BJ (cell line): ENCODE measurements around the gene C19orf73. TPM values are rescaled to one million over a fixed set of nuclear protein-coding genes. Genes with fewer than 3 reads are reported as not detected.
"Not testable (repeated sequence)": the region's sequence is repeated elsewhere in the genome, so short reads cannot be mapped to it uniquely, and the experiment has no call there.

Experiments used
- CTCF ChIA-PET: fragments of 350-600 bp; formaldehyde crosslinking; extraction: SDS; loops from one replicate; lab custom pipeline; 2021; ENCODE audit warnings: antibody characterized with exemption, inconsistent platforms; lab: Yijun Ruan, JAX
- POLR2A ChIA-PET: fragments of 300-600 bp; sonication (Branson Sonifier 250); formaldehyde crosslinking; extraction: SDS; loops from one replicate; lab custom pipeline; 2021; ENCODE audit warnings: antibody characterized with exemption; lab: Charles Lee
- DNase-seq: peaks from one replicate; pipeline ENCODE4 v3.0.0-alpha.2; 2011; ENCODE audit warnings: low read depth
- H3K27me3 ChIP-seq: 2 replicates; pipeline ENCODE4 v1.6.0; 2011; ENCODE audit warnings: low read length; ENCODE audit not compliant: control insufficient read depth, insufficient read depth
- H3K36me3 ChIP-seq: 2 replicates; pipeline ENCODE4 v1.5.1; 2011; ENCODE audit warnings: low read length; ENCODE audit not compliant: control insufficient read depth, insufficient read depth
- H3K4me3 ChIP-seq: 2 replicates; pipeline ENCODE4 v1.5.1; 2011; ENCODE audit warnings: low read depth, mild to moderate bottlenecking, control low read depth, low read length
- CTCF ChIP-seq: IDR thresholded peaks from 2 replicates; pipeline ENCODE4 v1.5.1; 2011; ENCODE audit warnings: low read depth, mild to moderate bottlenecking, control low read depth, inconsistent platforms, low read length, moderate library complexity; ENCODE audit not compliant: insufficient read depth
- polyA plus RNA-seq: library from polyadenylated mRNA; depleted of rRNA; stranded (reverse); fragments of >200 nt; gene quantifications from 2 replicates; pipeline ENCODE4 v1.2.3, GENCODE V29; 2011

The C19orf73 gene
- polyA plus RNA-seq, 1 experiment: 0.94 TPM

GRCh38 chr19:49148784-49149651 lies 30.1 kb upstream of the C19orf73 start:
- CTCF ChIA-PET: interaction anchor here (1.0 to 4.8 kb wide), 3 partner anchors 14 to 51 kb away, joined by 3 to 33 read pairs (median 7); partner anchors contain the start of gene LIN7B
- Histone ChIP-seq H3K27me3 (no peaks in the 10 kb centered on the region; the same call in 1 of the 2 replicates), H3K36me3 (no peaks in the 10 kb centered on the region), H3K4me3 (peak overlapping the region; percentile 68)
- POLR2A ChIA-PET: interaction anchor here (0.5 to 0.6 kb wide), 2 partner anchors 10 to 84 kb away, joined by 3 to 9 read pairs; partner anchors contain the start of gene NTF4
- no peak for TF ChIP-seq CTCF
- DNase-seq: peak; percentile 45

GRCh38 chr19:49148044-49148682 lies 29.2 kb upstream of the C19orf73 start:
- H3K27me3 ChIP-seq: no peaks in the 10 kb centered on the region; the same call in 1 of the 2 replicates
- no peak overlapping the region for H3K4me3 ChIP-seq
- ChIA-PET POLR2A (no interaction called here), CTCF (interaction anchor here (1.2 to 4.8 kb wide), 2 partner anchors 13 to 50 kb away, joined by 3 to 33 read pairs; no protein-coding TSS in a partner anchor)
- no peak for DNase-seq
- H3K36me3 ChIP-seq: no peaks in the 10 kb centered on the region
- TF ChIP-seq CTCF: no peak

- CTCF ChIA-PET: interaction anchor here (0.6 to 4.8 kb wide), 14 partner anchors 9 to 137 kb away, joined by 3 to 33 read pairs (median 4); partner anchors contain the start of genes HRC and LIN7B
- POLR2A ChIA-PET, DNase-seq, H3K36me3 ChIP-seq, H3K27me3 ChIP-seq, H3K4me3 ChIP-seq: not testable (repeated sequence)
Observed at GRCh38 chr19:49146408-49146770, 27.4 kb upstream of the C19orf73 start.

GRCh38 chr19:49145573-49146407 lies 26.8 kb upstream of the C19orf73 start:
- ChIA-PET CTCF (interaction anchor here (0.6 to 4.8 kb wide), 14 partner anchors 9 to 137 kb away, joined by 3 to 33 read pairs (median 4); partner anchors contain the start of genes HRC and LIN7B), POLR2A (no interaction called here)
- Histone ChIP-seq H3K27me3 (no peaks in the 10 kb centered on the region), H3K4me3 (0 out of 2 replicates have a peak overlapping the region, but pooled peaks have one; percentile 14), H3K36me3 (no peaks in the 10 kb centered on the region)
- TF ChIP-seq CTCF: peak; percentile 97
- DNase-seq: no peak

- Histone ChIP-seq H3K36me3 (no peaks in the 10 kb centered on the region), H3K4me3 (peak overlapping the region; percentile 68), H3K27me3 (no peaks in the 10 kb centered on the region)
- TF ChIP-seq CTCF: no peak
- peak; percentile 56 for DNase-seq
- ChIA-PET POLR2A (interaction anchor here (1.0 kb wide), 1 partner anchor 15 kb away, joined by 3 read pairs; no protein-coding TSS in a partner anchor), CTCF (interaction anchor here (0.6 to 1.5 kb wide), 3 partner anchors 9 to 45 kb away, joined by 4 to 10 read pairs (median 8); no protein-coding TSS in a partner anchor)
Observed at GRCh38 chr19:49142866-49143335, 24.0 kb upstream of the C19orf73 start.
